GM15510 (cell line): ENCODE data around the gene MGAT4A.

ENCODE experiments used
- POLR2A ChIP-seq: IDR thresholded peaks from 3 replicates; pipeline ENCODE4 v1.6.1; 2011; ENCODE audit warnings: borderline replicate concordance; ENCODE audit not compliant: insufficient read length; ENCODE audit errors: extremely low read depth

MGAT4A gene

DNA sequence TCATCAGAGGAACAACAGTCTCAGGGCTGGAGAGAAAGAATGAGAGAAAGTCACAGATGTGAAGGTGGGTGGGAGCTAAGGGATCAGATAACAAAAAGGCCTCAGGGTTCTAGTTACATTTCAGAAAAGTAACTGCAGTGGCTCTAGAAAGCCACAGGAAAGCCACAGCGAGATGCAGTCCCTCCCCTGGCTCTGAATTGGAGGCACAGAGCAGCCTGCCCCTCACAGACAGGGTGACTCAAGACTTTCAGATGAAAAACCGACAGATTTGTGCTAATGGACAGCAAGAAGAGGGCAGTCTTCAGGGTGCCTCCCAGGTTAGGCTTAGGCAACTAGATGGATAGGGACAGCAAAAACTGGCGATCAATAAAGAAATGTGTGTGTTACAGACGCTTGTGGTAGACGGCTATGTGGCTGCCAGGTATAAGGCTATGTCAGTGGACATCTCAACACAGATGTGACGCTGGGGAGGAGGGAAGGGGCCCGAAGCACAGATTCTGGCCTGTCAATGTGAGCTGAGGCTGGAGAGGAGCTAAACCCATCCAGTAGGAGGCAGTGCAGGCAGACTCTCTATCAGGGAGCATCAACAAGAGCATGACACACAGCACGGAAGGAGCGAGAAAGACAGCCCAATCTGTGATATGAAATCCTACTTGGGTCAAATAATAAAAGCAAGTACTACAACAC lies 96.4 kb downstream of the MGAT4A start:
- no peak for TF ChIP-seq POLR2A

DNA sequence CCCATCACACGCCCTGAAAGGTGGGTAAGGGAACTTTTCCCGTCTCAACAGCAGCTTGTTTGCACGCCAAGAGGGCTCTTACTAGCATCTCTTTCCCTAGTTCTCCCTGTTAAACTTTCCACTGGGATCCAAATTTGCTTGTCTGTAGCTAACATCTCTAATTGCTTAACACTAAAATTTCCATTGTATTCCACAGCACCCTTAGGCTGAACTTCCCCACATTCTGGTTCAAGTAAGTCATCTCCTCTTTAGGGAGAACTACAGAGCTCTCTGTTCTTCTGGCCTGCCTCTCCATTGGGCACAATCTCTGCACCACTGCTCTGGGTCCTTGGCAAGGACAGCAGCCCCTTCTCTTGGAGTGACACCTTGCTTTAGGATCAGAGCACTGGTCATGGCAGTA lies 98.6 kb downstream of the MGAT4A start:
- no peak for TF ChIP-seq POLR2A

DNA sequence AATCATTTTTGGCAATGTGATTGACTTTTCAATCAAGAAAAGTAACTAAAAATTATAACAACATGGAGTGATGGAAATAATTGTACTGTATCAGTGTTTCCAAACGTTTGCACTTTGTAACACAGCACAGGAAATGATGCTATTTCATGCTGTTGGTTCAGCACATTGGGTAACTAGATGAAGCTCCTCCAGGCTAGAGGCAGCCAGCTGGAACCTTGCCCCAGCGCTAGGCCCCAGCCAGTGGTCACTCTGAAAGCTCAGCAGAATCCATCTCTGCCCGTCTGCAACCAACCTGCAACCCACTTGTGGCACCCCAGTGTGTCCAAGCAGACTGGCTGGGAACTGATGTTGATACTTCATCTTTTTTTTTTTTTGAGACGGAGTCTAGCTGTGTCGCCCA lies 107.3 kb downstream of the MGAT4A start:
- no peak for TF ChIP-seq POLR2A

DNA sequence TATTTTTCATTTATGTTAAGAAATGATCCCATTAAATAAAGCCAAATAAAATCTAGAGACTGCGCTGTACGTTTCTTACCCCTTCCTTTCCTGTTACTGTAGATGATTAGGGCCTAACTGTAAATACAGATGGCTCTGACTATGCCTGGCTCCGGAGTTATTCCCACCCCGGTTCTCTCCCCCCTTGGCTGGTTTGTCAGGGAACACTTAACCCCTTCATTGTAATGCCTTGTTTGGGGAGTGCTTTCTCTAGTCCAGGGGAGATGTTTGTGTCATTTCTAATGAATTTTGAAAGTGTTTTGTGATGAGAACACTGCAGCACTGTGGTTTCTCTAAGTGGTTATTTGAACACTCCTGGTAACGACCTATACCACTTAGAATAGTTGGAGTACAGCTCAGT lies 113.8 kb downstream of the MGAT4A start:
- TF ChIP-seq POLR2A = no peak

DNA sequence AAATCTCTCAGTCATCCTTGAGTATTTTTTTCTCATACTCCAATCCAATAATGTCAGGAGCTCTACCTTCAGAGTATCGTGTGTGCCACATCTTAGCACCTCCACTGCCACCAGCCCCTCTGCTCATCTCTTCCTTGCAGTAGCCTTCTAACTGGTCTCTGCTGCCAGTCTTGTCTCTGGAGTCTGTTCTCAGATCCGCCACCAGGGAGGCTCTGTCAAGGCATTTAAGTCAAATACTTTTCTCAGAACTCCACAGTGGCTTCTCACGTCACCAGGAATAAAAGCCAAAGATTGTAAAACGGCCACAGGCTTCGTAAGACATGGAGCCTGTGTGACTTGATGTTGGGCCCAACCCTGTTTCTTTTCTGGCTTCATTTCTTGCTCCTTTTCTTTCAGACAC lies 115.5 kb downstream of the MGAT4A start:
- TF ChIP-seq POLR2A = no peak

DNA sequence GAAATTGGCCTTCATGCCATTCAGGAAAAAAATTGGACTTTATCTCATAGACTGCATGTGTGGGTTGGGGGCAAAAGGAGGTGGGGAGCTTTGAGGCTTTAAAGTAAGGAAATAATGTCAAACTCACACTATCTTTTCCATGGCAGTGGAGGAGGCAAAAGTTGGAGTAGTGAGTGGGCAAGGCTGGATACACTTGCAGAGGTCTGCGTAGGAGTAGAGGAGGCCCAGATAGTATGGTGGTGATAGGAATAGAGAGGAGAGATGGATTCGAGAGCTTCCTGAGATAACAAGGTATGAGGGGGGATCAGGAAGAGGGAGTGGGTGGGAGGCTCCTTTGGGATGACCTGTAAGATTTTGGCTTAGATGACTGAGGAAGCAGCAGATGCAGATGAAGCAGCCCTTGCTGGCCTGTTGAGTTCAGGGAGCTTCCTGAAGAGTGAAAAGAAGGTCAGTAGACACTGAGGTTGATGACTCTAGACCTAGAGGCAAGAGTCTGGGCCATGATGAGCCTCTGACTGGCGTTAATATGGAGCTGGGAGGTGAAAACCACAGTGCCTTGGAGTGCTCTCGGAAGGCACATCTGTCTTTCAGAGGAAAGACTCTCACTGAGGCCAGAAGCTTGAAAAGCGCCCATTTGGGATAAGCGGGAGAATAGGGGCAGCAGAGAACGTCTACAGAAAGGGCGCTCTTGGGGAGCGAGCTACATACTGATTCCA lies 116.8 kb downstream of the MGAT4A start:
- no peak for TF ChIP-seq POLR2A

DNA sequence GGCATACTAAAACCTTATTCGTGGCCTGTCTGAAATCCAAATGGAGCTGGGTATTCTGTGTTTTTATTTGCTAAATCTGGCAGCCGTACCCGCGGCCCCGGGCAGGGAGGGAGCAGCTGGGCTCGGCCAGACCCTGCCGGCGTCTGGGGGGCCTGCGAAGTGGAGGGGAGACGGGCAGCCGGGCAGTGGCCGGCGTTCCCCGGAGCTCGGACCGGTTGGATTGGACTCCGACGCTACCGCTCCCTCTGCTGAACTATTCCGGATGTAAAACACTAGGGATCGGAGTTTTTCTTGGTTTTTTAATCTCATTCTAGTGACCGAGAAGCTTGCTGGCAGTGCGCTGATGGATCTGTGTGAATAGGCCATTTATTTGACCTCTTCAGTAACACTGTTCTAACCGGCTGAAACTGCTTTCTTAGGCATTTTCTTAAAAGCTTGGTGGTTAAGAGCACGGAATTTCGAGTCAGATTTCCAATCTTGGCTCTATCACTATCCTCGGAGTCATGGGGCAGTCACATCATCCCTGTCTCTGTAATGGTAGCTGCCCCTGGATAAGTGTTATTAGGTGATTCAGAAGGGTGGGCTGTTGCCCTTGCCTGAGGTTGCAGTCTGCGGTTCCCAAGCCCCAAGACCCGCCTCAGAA lies 121.8 kb downstream of the MGAT4A start:
- TF ChIP-seq POLR2A = no peak

DNA sequence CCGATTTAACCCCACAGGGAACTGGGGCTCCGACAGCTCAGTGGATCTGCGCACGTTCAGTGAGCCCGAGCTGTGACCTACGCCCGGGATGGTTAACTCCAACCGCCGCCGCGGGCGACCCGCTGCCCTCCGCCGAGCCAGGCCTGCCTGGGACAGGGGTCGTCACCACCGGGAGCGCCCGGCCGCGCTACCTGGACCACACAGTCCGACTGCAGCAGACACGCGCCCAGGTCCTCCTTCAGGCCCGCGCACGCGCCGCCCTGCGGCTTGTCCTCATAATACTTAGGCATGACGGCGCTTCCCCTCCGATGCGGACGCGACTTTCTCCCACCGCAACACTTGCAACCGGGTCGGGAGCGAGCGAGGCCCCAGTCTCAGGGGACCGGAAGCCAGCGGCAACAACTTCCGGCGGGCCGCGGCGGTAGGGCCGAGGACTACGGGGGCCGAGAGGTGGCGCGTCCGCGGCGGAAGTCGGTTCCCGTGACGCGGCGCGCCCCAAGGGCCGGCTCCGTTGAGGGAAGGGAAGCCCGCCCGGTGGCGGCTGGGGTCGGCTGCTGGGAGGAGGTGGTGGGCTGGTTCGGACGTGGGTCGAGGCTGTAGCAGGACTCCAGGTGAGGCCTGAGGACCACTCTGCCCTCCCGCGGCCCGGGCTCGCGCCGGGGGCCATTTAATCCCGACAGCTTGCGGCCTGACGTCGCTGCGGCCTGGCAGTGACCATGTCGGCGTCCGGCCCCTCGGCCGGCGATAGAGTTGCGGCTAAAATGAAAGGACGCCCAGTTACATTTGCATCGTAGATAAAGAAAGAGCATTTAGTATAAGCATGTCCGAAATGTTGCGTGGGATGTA lies 122.6 kb downstream of the MGAT4A start, which contains the start of the genes COA5 and UNC50:
Gene COA5 (minus strand): TSS at position 397 of the 846 bp plus-strand sequence. CDS start 107 bp downstream, at position 290.
Gene UNC50 (plus strand): TSS at position 474 of the 846 bp plus-strand sequence. CDS start 1,171 bp downstream, outside the sequence.
- peak; percentile 84 for TF ChIP-seq POLR2A

DNA sequence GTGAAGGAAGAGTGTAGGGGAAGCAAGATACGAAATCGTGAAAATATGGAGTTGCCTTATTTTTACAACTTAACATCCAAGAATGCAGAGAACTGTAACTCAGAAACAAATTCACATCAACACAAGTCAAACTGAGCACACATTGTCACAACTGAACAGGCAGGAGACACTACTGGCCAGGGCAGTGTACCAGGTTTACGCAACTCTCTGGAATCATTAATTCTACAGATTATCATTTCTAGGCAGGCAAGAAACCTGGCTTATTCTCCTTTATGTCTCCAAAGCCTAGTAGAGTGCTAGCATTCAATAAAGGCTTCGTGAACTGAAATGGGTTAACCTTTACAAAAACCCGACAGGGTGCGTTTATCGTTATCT lies 123.2 kb downstream of the MGAT4A start:
- no peak for TF ChIP-seq POLR2A

DNA sequence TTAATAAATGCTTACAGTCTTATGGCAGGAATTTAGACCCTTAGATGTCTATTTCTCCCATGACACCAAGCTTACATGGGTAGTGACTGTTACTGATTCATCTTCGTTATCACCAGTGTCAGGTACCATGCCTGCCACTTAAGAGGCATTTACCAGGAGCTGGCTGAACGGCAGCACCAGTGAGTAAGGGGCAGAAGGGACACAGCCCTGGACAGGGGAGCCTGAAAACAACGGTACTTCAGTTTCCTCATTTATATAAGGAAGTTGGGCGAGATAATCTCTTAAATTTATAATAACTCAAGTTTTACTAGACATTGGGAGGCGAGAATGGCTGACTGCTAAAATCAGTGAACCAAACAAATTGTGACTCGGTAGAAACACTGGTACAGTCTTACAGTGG lies 123.8 kb downstream of the MGAT4A start:
- no peak for TF ChIP-seq POLR2A

DNA sequence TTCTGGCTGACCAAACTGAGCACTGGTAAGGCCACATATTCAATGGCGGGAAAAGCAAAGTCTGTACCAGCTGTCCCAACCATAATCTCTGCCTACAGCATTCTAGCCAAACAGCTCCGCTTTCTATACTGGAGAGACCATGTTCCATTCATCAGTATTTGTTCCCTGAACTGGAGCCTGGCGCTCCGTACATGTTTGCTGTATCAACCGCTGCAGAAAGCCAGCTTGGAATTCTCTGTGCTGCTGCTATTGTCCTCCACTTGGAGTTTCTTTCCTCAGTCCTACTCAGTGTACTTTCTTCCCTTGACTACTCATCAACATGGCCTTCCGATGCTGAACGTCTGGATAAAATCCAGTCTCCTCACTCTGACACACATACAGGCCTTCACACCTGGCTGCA lies 124.5 kb downstream of the MGAT4A start:
- TF ChIP-seq POLR2A = no peak

DNA sequence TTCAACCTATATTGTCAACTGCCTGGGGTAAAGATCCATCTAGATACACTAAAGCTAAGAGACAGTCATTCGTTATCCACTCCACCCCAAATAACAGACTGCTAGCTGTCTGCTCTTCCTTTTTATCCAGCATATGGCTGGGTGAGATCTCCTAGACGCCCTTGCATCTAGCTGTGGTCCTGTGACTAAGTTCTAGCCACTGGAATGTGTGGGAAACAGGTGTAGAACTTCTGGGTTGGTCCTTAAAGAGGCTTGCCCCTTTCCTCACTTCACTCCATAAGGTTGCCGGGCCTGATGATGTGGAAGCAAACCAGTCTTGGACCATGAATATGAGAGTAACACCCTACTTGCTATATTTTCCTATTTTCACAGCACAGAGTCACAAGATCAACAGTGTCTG lies 125.9 kb downstream of the MGAT4A start:
- no peak for TF ChIP-seq POLR2A

DNA sequence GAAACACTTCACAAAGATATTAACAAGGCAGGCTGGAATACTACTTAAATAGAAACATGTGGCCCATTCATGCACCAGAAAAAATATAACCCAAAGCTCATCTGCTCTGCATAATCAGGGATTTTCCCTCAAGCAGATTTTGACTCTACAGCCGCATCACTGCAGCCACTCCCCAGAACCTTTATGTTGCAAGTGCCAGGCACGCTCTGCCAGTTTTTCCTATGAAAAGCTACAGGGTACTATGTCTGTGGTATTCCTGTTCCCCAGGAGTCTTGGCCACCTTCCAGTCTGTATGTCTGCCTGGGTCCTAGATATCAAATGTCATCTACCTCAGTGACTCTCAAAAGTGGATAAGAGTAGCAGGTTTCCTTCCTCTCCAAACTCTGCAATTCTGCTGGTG lies 126.4 kb downstream of the MGAT4A start:
- no peak for TF ChIP-seq POLR2A

DNA sequence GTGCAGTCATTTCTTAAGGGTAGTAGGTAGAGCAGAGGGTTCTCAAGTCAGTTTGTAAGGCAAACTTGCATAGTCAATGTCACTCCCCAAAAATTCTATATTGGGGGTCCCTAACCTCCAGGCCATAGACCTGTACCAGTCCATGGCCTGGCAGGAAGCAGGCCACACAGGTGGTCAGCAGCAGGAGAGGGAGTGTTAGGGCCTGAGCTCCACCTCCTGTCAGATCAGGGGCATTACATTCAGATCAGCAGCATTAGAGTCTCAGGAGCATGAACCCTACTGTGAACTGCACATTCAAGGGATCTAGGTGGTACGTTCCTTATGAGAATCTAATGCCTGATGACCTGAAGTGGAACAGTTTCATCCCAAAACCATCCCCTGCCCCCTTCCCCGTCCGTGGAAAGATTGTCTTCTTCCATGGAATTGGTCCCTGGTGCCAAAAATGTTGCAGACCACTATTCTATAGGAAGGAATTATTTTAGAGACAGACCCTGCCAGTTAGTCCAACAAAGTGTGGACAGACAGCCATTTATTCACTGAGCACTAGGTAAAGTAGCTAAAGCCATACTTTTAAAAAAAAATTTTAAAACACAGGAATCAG lies 129.3 kb downstream of the MGAT4A start:
- no peak for TF ChIP-seq POLR2A

DNA sequence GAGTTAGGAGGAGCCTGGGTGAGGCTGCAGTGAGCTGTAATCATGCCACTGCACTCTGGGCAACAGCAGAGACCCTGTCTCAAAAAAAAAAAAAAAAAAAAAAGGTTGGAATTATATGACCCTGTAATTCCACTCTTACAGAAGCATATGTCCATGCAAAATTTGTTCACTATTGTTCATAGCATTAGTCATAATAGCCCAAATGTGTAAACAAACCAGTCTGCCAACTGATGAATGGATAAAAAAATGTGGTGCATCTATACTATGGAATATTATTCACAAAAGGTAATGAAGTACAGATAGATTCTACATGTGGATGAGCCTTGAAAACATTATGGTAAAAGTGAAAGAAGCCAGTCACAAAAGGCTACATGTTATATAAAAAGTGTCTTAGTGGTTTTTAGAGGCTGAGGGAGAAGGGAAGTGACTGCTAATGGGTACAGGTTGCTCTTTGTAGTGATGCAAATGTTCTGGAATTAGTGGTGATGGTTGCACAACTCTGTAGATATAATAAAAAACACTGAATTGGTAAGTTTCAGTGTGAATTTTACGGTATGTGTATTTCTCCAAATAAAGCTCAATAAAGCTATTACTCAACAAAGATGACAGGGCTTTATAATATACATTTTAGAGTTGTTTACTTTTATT lies 132.0 kb downstream of the MGAT4A start:
- TF ChIP-seq POLR2A = no peak

DNA sequence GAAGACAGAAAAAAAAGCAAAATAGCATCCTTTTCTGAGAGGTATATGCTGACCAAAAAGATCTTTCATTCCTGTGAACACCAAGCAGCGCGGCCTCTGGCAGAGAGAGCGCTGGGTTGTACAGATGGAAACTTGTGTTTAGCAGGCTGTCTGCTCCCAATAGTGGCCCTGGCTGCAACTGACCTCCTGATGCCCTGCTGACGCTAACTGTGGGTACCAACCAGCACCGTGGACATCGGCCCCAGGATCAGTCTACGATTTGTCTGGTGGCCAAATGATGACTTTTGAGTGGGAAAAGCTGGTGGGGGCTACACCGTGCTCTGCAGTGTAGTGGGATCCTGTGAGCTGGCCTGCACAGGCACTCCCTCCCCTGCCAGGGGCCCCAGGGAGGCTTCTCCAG lies 138.4 kb downstream of the MGAT4A start:
- no peak for TF ChIP-seq POLR2A
